SK-N-SH (cell line): ENCODE measurements around the gene MYLK.

ENCODE experiments used
- EP300 ChIP-seq, 2 experiments: IDR thresholded peaks; 2 replicates each; pipeline versions ENCODE4 v1.4.0 to v1.6.1; 2012; ENCODE audit warnings: borderline replicate concordance in 1 of 2, low read depth in 1 of 2, low read length in 1 of 2
- FOXM1 ChIP-seq: IDR thresholded peaks from 2 replicates; pipeline ENCODE4 v1.4.0; 2012; ENCODE audit warnings: low read depth, mild to moderate bottlenecking
- GABPA ChIP-seq: IDR thresholded peaks from 2 replicates; pipeline ENCODE4 v1.4.0; 2012; ENCODE audit warnings: low read depth, mild to moderate bottlenecking
- GATA2 ChIP-seq: sonication (generic); formaldehyde crosslinking; IDR thresholded peaks from 2 replicates; pipeline ENCODE4 v1.5.0; 2020; ENCODE audit warnings: mild to moderate bottlenecking, missing genetic modification reagents
- NFIC ChIP-seq: IDR thresholded peaks from 2 replicates; pipeline ENCODE4 v1.4.0; 2012; ENCODE audit warnings: borderline replicate concordance
- POLR2AphosphoS5 ChIP-seq: IDR thresholded peaks from 2 replicates; pipeline ENCODE4 v1.6.1; 2012; ENCODE audit warnings: low read depth, low read length
- RAD21 ChIP-seq: IDR thresholded peaks from 2 replicates; pipeline ENCODE4 v1.6.1; 2012; ENCODE audit warnings: mild to moderate bottlenecking, low read length
- SMC3 ChIP-seq: IDR thresholded peaks from 2 replicates; pipeline ENCODE4 v1.6.1; 2012; ENCODE audit warnings: low read depth, low read length, improper control_type of control experiment
- TCF12 ChIP-seq: IDR thresholded peaks from 2 replicates; pipeline ENCODE4 v1.4.0; 2012
- TEAD4 ChIP-seq: IDR thresholded peaks from 2 replicates; pipeline ENCODE4 v1.4.0; 2012; ENCODE audit warnings: mild to moderate bottlenecking, borderline replicate concordance; ENCODE audit not compliant: insufficient read depth
- TF ChIP-seq, protein P1 (sequence below): fragments of 200-600 bp; sonication (generic); IDR thresholded peaks from 2 replicates; pipeline ENCODE4 v1.6.1; 2017; ENCODE audit warnings: antibody characterized with exemption, mild to moderate bottlenecking, moderate library complexity
- TF ChIP-seq, protein P2 (sequence below): fragments of 150-350 bp; IDR thresholded peaks from 2 replicates; pipeline ENCODE4 v1.6.1; 2017; ENCODE audit warnings: antibody characterized with exemption, low read length, low read depth, borderline replicate concordance
- TF ChIP-seq, protein P3 (sequence below): IDR thresholded peaks from 2 replicates; pipeline ENCODE4 v1.4.0; 2012; ENCODE audit warnings: low read depth, borderline replicate concordance
- TF ChIP-seq, protein P4 (sequence below): IDR thresholded peaks from 2 replicates; pipeline ENCODE4 v1.4.0; 2012; ENCODE audit warnings: low read depth

DNA sequence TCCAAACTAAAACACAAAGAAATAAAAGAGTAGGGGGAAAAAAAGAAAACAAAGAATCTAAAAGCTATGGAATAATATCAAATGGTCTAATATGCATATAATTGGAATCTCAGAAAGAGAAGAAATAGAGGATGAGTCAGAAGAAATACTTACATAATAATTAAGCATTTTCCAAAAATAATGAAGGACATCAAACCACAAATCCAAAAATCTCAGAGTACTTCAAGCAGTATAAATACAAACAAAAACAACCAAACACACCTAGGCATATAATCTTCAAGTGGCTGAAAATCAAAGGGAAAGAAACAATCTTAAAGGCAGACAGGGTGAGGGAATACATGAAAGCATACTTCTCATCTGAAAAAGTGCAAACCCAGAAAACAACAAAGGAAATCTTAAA lies 46.3 kb downstream of the MYLK start:
- TF ChIP-seq GABPA = no peak
- TF ChIP-seq TEAD4 = no peak
- TF ChIP-seq, protein P1, sequence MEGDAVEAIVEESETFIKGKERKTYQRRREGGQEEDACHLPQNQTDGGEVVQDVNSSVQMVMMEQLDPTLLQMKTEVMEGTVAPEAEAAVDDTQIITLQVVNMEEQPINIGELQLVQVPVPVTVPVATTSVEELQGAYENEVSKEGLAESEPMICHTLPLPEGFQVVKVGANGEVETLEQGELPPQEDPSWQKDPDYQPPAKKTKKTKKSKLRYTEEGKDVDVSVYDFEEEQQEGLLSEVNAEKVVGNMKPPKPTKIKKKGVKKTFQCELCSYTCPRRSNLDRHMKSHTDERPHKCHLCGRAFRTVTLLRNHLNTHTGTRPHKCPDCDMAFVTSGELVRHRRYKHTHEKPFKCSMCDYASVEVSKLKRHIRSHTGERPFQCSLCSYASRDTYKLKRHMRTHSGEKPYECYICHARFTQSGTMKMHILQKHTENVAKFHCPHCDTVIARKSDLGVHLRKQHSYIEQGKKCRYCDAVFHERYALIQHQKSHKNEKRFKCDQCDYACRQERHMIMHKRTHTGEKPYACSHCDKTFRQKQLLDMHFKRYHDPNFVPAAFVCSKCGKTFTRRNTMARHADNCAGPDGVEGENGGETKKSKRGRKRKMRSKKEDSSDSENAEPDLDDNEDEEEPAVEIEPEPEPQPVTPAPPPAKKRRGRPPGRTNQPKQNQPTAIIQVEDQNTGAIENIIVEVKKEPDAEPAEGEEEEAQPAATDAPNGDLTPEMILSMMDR = no peak
- TF ChIP-seq RAD21 = no peak
- TF ChIP-seq POLR2AphosphoS5 = no peak
- no peak for TF ChIP-seq EP300 (IDR thresholded peaks at IDR 0.05; ENCODE audit: borderline replicate concordance in 1 of 2, low read depth in 1 of 2, low read length in 1 of 2)
- TF ChIP-seq, protein P2, sequence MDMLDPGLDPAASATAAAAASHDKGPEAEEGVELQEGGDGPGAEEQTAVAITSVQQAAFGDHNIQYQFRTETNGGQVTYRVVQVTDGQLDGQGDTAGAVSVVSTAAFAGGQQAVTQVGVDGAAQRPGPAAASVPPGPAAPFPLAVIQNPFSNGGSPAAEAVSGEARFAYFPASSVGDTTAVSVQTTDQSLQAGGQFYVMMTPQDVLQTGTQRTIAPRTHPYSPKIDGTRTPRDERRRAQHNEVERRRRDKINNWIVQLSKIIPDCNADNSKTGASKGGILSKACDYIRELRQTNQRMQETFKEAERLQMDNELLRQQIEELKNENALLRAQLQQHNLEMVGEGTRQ = no peak
- TF ChIP-seq, protein P3, sequence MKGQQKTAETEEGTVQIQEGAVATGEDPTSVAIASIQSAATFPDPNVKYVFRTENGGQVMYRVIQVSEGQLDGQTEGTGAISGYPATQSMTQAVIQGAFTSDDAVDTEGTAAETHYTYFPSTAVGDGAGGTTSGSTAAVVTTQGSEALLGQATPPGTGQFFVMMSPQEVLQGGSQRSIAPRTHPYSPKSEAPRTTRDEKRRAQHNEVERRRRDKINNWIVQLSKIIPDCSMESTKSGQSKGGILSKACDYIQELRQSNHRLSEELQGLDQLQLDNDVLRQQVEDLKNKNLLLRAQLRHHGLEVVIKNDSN = no peak
- no peak for TF ChIP-seq GATA2
- TF ChIP-seq, protein P4, sequence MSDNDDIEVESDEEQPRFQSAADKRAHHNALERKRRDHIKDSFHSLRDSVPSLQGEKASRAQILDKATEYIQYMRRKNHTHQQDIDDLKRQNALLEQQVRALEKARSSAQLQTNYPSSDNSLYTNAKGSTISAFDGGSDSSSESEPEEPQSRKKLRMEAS = no peak
- TF ChIP-seq FOXM1 = no peak
- no peak for TF ChIP-seq NFIC
- no peak for TF ChIP-seq TCF12
- TF ChIP-seq SMC3 = no peak
